Loucy (cell line): Measurements from ENCODE around the gene INO80D.

Source experiments
- CTCF ChIP-seq: fragments of 200-600 bp; sonication (generic); conservative IDR thresholded peaks from 2 replicates; pipeline ENCODE4 v1.5.1; 2014; ENCODE audit warnings: mild to moderate bottlenecking, antibody characterized with exemption, low read length
- EZH2phosphoT487 ChIP-seq: fragments of 200-600 bp; IDR thresholded peaks from 2 replicates; pipeline ENCODE4 v1.6.1; 2018; ENCODE audit warnings: antibody characterized with exemption, mild to moderate bottlenecking, moderate library complexity, borderline replicate concordance

GRCh38 chr2:206086716-206087350 is 859 bp upstream of the INO80D start:
- no peak for TF ChIP-seq CTCF
- TF ChIP-seq EZH2phosphoT487, result no peak
